Panc1 (cell line): ENCODE measurements around the gene NRP1.

ENCODE experiments used
- TCF7L2 ChIP-seq: IDR thresholded peaks from 2 replicates; pipeline ENCODE4 v1.6.1; 2011; ENCODE audit warnings: mild to moderate bottlenecking, low read depth, low read length, inconsistent platforms
- TF ChIP-seq, protein P1 (sequence below): fragments of 450-650 bp; IDR thresholded peaks from 2 replicates; pipeline ENCODE4 v1.5.1; 2017; ENCODE audit warnings: mild to moderate bottlenecking

DNA sequence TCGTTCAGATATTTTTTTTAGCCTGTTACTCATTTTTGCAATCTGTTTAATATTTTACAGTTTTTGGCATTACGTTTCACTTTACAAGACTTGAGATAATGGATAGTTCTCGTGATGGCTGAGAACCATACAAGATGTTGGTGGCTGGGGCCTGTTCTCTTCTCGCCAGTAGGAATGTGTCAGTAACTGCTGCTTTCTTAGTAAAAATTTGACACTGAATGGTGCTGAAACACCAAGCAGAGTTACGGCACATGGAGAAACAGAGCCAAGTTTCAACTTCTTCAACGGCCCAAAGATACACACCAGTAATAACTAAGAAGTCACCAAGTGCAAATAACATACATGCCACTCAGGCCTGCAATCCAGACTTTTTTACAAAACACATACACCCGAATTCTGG lies 130.4 kb downstream of the NRP1 start:
- TF ChIP-seq, protein P1, sequence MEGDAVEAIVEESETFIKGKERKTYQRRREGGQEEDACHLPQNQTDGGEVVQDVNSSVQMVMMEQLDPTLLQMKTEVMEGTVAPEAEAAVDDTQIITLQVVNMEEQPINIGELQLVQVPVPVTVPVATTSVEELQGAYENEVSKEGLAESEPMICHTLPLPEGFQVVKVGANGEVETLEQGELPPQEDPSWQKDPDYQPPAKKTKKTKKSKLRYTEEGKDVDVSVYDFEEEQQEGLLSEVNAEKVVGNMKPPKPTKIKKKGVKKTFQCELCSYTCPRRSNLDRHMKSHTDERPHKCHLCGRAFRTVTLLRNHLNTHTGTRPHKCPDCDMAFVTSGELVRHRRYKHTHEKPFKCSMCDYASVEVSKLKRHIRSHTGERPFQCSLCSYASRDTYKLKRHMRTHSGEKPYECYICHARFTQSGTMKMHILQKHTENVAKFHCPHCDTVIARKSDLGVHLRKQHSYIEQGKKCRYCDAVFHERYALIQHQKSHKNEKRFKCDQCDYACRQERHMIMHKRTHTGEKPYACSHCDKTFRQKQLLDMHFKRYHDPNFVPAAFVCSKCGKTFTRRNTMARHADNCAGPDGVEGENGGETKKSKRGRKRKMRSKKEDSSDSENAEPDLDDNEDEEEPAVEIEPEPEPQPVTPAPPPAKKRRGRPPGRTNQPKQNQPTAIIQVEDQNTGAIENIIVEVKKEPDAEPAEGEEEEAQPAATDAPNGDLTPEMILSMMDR, result no peak
- TF ChIP-seq TCF7L2, result no peak
